NB4 (cell line): ENCODE results near the gene PITPNC1.

Experiments used
- CTCF ChIP-seq: IDR thresholded peaks from one replicate; pipeline ENCODE4 v1.5.1; 2012; ENCODE audit warnings: low read depth, low read length
- MYC ChIP-seq: IDR thresholded peaks from 2 replicates; pipeline ENCODE4 v1.6.1; 2011; ENCODE audit warnings: low read depth, low read length
- POLR2A ChIP-seq: IDR thresholded peaks from 2 replicates; pipeline ENCODE4 v1.6.1; 2011; ENCODE audit warnings: mild to moderate bottlenecking; ENCODE audit not compliant: insufficient read length; ENCODE audit errors: extremely low read depth

GRCh38 chr17:67629971-67630320, 252.9 kb downstream of the PITPNC1 start:
- TF ChIP-seq CTCF (peak; percentile 40), POLR2A (no peak), MYC (no peak)
